ENCODE results near the gene CD22. TPM values are rescaled to one million over a fixed set of nuclear protein-coding genes. Genes with fewer than 3 reads are reported as not detected.

The CD22 gene
- total and polyA plus RNA-seq, 2 of the 13 experiments (the other 11 are each of a cell fraction or from before 2014, with no cell fraction given), result 0.71 to 1.7 TPM

DNA sequence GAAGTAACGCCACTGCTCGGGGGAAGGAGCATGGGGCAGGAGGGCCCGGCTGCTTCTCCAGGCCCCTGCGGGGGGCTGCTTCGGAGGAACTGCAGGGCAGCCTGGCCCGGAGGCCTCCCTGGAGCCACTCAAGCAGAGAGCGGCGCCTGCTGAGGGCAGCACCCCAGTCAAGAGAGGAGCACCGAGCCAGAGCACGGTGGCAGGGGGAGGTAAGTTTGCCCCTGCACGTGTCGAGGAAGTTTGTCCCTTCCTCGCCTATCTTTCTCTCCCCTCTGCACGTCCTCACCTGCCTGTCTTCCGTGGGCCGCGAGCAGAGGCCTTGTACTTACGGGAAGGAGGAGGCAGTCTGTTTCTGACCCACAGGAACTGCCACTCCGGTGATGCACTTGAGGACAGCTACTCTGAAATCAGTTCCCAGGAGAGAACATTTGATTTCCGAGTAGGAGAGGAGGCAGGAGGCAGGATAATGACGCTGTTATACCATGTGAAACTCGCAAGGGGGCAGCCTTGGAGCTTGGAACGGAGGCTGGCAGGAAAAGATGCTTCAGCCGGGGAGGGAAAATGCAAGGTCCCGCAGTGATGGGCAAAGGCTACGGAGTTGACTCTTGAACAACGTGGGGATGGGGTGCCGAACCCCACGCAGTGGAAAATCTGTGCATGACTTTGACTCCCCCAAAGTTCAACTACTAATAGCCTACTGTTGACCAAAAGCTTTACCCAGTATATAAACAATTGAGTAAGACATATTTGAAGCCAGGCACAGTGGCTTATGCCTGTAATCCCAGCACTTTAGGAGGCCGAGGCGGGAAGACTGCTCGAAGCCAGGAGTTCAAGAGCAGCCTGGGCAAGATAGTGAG, 23.7 kb downstream of the CD22 start (continued):
- no peak for TF ChIP-seq ZEB1 (IDR thresholded peaks at IDR 0.05; ENCODE audit: insufficient replicate concordance, low read depth)
- TF ChIP-seq, protein P1, sequence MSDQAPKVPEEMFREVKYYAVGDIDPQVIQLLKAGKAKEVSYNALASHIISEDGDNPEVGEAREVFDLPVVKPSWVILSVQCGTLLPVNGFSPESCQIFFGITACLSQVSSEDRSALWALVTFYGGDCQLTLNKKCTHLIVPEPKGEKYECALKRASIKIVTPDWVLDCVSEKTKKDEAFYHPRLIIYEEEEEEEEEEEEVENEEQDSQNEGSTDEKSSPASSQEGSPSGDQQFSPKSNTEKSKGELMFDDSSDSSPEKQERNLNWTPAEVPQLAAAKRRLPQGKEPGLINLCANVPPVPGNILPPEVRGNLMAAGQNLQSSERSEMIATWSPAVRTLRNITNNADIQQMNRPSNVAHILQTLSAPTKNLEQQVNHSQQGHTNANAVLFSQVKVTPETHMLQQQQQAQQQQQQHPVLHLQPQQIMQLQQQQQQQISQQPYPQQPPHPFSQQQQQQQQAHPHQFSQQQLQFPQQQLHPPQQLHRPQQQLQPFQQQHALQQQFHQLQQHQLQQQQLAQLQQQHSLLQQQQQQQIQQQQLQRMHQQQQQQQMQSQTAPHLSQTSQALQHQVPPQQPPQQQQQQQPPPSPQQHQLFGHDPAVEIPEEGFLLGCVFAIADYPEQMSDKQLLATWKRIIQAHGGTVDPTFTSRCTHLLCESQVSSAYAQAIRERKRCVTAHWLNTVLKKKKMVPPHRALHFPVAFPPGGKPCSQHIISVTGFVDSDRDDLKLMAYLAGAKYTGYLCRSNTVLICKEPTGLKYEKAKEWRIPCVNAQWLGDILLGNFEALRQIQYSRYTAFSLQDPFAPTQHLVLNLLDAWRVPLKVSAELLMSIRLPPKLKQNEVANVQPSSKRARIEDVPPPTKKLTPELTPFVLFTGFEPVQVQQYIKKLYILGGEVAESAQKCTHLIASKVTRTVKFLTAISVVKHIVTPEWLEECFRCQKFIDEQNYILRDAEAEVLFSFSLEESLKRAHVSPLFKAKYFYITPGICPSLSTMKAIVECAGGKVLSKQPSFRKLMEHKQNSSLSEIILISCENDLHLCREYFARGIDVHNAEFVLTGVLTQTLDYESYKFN (CRISPR knock-in tag; conservative IDR thresholded peaks at IDR 0.05), result no peak; the same call in 1 of the 2 replicates
- no peak for TF ChIP-seq ESRRA (CRISPR knock-in tag; IDR thresholded peaks at IDR 0.05; ENCODE audit: low read depth)
- no peak for TF ChIP-seq RCOR2 (CRISPR knock-in tag; IDR thresholded peaks at IDR 0.05)

DNA sequence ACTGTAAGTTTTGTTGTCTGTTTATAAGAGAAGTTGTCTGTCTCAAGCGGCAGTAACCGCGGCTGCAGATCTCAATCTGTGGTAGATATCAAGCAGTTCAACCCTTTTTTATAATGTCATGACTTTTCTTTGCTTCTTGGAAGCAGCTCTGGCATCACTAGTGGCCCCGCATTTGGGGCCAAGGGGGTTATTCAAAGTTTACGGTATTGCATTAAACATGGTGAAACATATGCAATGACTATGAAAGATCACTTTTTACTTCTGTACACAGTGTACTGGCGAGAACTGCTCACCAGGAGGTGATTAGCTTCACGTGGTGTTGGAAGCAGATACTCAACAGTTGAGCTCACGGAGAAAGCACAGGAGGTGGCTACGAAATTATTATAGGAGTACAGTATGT, 24.6 kb downstream of the CD22 start:
- H3K36me3 ChIP-seq (replicated peaks in 1 of 2; ENCODE audit: control insufficient read depth in 1 of 2, insufficient read depth in 2 of 2, low read length in 2 of 2), result no peaks in the 10 kb centered on the region
- H3K27me3 ChIP-seq (ENCODE audit: control insufficient read depth in 1 of 2, insufficient read depth in 2 of 2, low read length in 2 of 2), result peaks cover 0 to 1% of the 10 kb centered on the region in 2 experiments; a peak in 1 of 5 replicates
- H3K4me3 ChIP-seq (replicated peaks in 1 of 3; ENCODE audit: insufficient read depth in 1 of 3, low read depth in 2 of 3, low read length in 3 of 3), result no peak overlapping the region
- ATAC-seq (no peak), FAIRE-seq (no peak), DNase-seq (ENCODE audit: low spot score) (no peak)
- H2AFZ ChIP-seq (ENCODE audit: low read length), result no peak overlapping the region
- H3K9me3 ChIP-seq (ENCODE audit: low read length), result no peaks in the 10 kb centered on the region
- no peak overlapping the region for H3K9ac ChIP-seq (ENCODE audit: insufficient read depth, low read depth, low read length)
- no peak overlapping the region for H3K4me2 ChIP-seq (ENCODE audit: low read depth, low read length)
- POLR2A ChIA-PET, result interaction anchor here (0.8 to 1.6 kb wide), 2 partner anchors 81 to 141 kb away, joined by 3 read pairs; no protein-coding TSS in a partner anchor
- H4K20me1 ChIP-seq (ENCODE audit: insufficient read depth, low read length), result no peaks in the 10 kb centered on the region
- H3K79me2 ChIP-seq (ENCODE audit: insufficient read depth, low read length), result no peaks in the 10 kb centered on the region
- no peak overlapping the region for H3K27ac ChIP-seq (ENCODE audit: extremely low read length, insufficient read depth, low read length)
- in situ Hi-C loops (cut with HindIII; ENCODE audit: extremely low pct_ligation_motif_present, low pct_unique_long_range_greater_than_20kb) (loop anchor here (5.0 kb wide), 1 partner anchor 114 kb away; no protein-coding TSS in a partner anchor), intact Hi-C loops (cut with micrococcal nuclease; ENCODE audit: unreplicated experiment) (loop anchor here (5.0 kb wide), 1 partner anchor 44 kb away; no protein-coding TSS in a partner anchor)
- H3K4me1 ChIP-seq (ENCODE audit: insufficient read depth, low read length), result peaks cover 63% of the 10 kb centered on the region
- WGBS (ENCODE audit: low lambda C conversion rate), result 87% methylated on average over 9 of the region's 9 CpGs
- BruUV-seq (replicated peaks), result no TSS peak
- CTCF ChIA-PET (ENCODE audit: low intra/inter-chr PET ratio, low total read pairs), result interaction anchor here (1.5 to 2.7 kb wide), 4 partner anchors 39 to 142 kb away, joined by 5 to 41 read pairs (median 20); partner anchors contain the start of gene USF2
- TF ChIP-seq, protein P2, sequence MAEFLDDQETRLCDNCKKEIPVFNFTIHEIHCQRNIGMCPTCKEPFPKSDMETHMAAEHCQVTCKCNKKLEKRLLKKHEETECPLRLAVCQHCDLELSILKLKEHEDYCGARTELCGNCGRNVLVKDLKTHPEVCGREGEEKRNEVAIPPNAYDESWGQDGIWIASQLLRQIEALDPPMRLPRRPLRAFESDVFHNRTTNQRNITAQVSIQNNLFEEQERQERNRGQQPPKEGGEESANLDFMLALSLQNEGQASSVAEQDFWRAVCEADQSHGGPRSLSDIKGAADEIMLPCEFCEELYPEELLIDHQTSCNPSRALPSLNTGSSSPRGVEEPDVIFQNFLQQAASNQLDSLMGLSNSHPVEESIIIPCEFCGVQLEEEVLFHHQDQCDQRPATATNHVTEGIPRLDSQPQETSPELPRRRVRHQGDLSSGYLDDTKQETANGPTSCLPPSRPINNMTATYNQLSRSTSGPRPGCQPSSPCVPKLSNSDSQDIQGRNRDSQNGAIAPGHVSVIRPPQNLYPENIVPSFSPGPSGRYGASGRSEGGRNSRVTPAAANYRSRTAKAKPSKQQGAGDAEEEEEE (CRISPR knock-in tag; IDR thresholded peaks at IDR 0.05; ENCODE audit: borderline replicate concordance), result no peak
- TF ChIP-seq NR2C2 (CRISPR knock-in tag; IDR thresholded peaks at IDR 0.05; ENCODE audit: borderline replicate concordance) (no peak), MXI1 (IDR thresholded peaks at IDR 0.05; ENCODE audit: borderline replicate concordance, low read depth, low read length) (no peak), ZC3H13 (CRISPR knock-in tag; IDR thresholded peaks at IDR 0.05) (no peak), MED13 (CRISPR knock-in tag; IDR thresholded peaks at IDR 0.05) (no peak)
- TF ChIP-seq, protein P3, sequence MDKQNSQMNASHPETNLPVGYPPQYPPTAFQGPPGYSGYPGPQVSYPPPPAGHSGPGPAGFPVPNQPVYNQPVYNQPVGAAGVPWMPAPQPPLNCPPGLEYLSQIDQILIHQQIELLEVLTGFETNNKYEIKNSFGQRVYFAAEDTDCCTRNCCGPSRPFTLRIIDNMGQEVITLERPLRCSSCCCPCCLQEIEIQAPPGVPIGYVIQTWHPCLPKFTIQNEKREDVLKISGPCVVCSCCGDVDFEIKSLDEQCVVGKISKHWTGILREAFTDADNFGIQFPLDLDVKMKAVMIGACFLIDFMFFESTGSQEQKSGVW (CRISPR knock-in tag; IDR thresholded peaks at IDR 0.05; ENCODE audit: borderline replicate concordance), result no peak
- TF ChIP-seq, protein P4, sequence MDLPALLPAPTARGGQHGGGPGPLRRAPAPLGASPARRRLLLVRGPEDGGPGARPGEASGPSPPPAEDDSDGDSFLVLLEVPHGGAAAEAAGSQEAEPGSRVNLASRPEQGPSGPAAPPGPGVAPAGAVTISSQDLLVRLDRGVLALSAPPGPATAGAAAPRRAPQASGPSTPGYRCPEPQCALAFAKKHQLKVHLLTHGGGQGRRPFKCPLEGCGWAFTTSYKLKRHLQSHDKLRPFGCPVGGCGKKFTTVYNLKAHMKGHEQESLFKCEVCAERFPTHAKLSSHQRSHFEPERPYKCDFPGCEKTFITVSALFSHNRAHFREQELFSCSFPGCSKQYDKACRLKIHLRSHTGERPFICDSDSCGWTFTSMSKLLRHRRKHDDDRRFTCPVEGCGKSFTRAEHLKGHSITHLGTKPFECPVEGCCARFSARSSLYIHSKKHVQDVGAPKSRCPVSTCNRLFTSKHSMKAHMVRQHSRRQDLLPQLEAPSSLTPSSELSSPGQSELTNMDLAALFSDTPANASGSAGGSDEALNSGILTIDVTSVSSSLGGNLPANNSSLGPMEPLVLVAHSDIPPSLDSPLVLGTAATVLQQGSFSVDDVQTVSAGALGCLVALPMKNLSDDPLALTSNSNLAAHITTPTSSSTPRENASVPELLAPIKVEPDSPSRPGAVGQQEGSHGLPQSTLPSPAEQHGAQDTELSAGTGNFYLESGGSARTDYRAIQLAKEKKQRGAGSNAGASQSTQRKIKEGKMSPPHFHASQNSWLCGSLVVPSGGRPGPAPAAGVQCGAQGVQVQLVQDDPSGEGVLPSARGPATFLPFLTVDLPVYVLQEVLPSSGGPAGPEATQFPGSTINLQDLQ (CRISPR knock-in tag; IDR thresholded peaks at IDR 0.05), result no peak

Data from HepG2 (cell line).